Upper lobe of left lung (tissue), 4 donors: ENCODE data around the gene PLEKHG4B.

Experiments used
- EP300 ChIP-seq, 4 donors: sonication (generic); formaldehyde crosslinking; IDR thresholded peaks; one replicate each; pipeline ENCODE4 v1.5.1; 2017; ENCODE audit warnings: antibody characterized with exemption in 4 of 4, control low read depth in 2 of 4
- POLR2A ChIP-seq, 4 donors: fragments of 450-650 bp; IDR thresholded peaks; one replicate each; pipeline ENCODE4 v1.5.1; 2016 to 2017; ENCODE audit warnings: antibody characterized with exemption in 4 of 4, mild to moderate bottlenecking in 2 of 4
- POLR2AphosphoS5 ChIP-seq, 2 donors: sonication (generic); formaldehyde crosslinking; IDR thresholded peaks; one replicate each; pipeline ENCODE4 v1.5.1; 2017; ENCODE audit warnings: antibody characterized with exemption in 2 of 2
- TF ChIP-seq, protein P1 (sequence below), 6 experiments: fragments of 450-650 bp in 4 of 6; fragments of 200-600 bp in 2 of 6; sonication (generic) in 2 of 6; IDR thresholded peaks; one replicate each; pipeline ENCODE4 v1.5.1; 2016 to 2019; ENCODE audit warnings: antibody characterized with exemption in 6 of 6

DNA sequence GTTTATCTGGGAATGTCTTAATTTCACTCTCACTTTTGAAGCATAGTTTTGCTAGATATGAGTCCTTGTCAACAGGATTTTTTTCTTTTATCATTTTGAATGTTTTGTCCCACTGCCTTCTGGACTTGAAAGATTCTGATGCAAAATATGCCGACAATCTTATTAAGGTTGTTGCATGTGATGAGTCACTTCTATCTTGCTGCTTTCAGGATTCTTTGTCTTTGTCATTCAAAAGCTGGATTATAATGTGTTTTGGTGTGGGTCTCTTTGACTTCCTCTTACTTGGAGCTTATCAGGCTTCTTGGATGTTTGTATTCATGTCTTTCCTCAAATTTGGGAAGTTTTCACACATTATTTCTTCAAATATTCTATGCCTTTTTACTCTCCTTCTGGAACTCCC is 33.8 kb downstream of the PLEKHG4B start:
- no peak for TF ChIP-seq POLR2A (IDR thresholded peaks at IDR 0.05)
- TF ChIP-seq, protein P1, sequence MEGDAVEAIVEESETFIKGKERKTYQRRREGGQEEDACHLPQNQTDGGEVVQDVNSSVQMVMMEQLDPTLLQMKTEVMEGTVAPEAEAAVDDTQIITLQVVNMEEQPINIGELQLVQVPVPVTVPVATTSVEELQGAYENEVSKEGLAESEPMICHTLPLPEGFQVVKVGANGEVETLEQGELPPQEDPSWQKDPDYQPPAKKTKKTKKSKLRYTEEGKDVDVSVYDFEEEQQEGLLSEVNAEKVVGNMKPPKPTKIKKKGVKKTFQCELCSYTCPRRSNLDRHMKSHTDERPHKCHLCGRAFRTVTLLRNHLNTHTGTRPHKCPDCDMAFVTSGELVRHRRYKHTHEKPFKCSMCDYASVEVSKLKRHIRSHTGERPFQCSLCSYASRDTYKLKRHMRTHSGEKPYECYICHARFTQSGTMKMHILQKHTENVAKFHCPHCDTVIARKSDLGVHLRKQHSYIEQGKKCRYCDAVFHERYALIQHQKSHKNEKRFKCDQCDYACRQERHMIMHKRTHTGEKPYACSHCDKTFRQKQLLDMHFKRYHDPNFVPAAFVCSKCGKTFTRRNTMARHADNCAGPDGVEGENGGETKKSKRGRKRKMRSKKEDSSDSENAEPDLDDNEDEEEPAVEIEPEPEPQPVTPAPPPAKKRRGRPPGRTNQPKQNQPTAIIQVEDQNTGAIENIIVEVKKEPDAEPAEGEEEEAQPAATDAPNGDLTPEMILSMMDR (IDR thresholded peaks at IDR 0.05): no peak
- no peak for TF ChIP-seq POLR2AphosphoS5 (IDR thresholded peaks at IDR 0.05)
- no peak for TF ChIP-seq EP300 (IDR thresholded peaks at IDR 0.05)
